ENCODE data around the gene SEC14L2.

DNA sequence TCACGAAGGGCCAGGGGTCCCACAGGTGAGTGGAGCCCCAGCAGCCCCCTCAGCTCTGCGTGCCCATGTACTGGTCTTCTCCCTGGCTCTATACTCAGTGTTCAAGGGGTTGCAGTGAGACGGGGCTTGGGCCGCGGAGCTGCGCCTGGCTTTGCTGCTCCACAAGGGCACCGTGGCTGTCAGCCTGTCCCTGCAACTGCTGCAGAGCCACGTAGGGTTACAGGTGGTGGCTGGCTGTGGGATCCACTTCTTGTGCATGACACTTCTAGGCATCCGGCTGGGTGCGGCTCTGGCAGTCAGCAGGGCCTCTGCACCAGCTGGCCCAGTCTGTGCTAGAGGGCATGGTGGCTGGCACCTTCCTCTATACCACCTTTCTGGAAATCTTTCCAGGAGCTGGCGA, 43.0 kb downstream of the SEC14L2 start:
- TF ChIP-seq, protein P1, sequence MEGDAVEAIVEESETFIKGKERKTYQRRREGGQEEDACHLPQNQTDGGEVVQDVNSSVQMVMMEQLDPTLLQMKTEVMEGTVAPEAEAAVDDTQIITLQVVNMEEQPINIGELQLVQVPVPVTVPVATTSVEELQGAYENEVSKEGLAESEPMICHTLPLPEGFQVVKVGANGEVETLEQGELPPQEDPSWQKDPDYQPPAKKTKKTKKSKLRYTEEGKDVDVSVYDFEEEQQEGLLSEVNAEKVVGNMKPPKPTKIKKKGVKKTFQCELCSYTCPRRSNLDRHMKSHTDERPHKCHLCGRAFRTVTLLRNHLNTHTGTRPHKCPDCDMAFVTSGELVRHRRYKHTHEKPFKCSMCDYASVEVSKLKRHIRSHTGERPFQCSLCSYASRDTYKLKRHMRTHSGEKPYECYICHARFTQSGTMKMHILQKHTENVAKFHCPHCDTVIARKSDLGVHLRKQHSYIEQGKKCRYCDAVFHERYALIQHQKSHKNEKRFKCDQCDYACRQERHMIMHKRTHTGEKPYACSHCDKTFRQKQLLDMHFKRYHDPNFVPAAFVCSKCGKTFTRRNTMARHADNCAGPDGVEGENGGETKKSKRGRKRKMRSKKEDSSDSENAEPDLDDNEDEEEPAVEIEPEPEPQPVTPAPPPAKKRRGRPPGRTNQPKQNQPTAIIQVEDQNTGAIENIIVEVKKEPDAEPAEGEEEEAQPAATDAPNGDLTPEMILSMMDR (IDR thresholded peaks at IDR 0.05): no peak
- TF ChIP-seq EP300 (IDR thresholded peaks at IDR 0.05) (no peak), POLR2AphosphoS5 (IDR thresholded peaks at IDR 0.05) (no peak)

Measured in sigmoid colon (tissue), 4 donors.